ENCODE data around the gene MTFR2. TPM values are rescaled to one million over a fixed set of nuclear protein-coding genes. Genes with fewer than 3 reads are reported as not detected.

The MTFR2 gene
- total and polyA plus RNA-seq, 2 donors (not counting 3 experiments of a cell fraction or from before 2014, with no cell fraction given): 7.7 to 8.7 TPM

DNA sequence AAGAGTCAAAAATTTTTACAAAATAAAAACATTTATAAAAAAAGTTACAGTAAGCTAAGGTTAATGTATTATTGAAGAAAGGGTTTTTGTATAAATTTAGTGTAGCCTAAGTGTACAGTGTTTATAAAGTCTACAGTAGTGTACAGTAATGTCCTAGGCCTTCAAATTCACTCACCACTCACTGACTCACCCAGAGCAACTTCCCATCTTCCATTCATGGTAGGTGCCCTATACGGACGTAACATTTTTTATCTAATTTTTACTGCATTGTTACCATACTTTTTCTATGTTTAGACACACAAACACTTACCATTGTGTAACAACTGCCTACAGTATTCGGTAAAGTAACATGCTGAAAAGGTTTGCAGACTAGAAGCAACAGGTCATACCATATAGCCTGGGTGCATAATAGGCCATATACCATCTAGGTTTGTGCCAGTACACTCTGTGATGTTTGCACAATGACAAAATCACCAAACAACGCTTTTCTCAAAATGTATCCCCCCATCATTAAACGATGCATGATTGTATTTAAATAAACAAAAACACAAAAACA, 6.0 kb downstream of the MTFR2 start:
- H3K27ac ChIP-seq (ENCODE audit: insufficient read depth, low read depth, low read length): no peak overlapping the region
- ChIA-PET POLR2A (no interaction called here), CTCF (no interaction called here)
- H3K9me3 ChIP-seq (replicated peaks; ENCODE audit: control insufficient read depth, insufficient read depth, low read length): no peaks in the 10 kb centered on the region
- H2AFZ ChIP-seq (ENCODE audit: low read depth, low read length): no peak overlapping the region
- H3K79me2 ChIP-seq (ENCODE audit: control insufficient read depth, insufficient read depth, low read length): peaks cover 3% of the 10 kb centered on the region
- no peak overlapping the region for H3K4me2 ChIP-seq (ENCODE audit: insufficient read depth, low read length)
- no TSS peak for BruUV-seq (replicated peaks)
- TF ChIP-seq, protein P1, sequence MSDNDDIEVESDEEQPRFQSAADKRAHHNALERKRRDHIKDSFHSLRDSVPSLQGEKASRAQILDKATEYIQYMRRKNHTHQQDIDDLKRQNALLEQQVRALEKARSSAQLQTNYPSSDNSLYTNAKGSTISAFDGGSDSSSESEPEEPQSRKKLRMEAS (IDR thresholded peaks at IDR 0.05; ENCODE audit: insufficient read depth, insufficient read length): no peak
- TF ChIP-seq POLR2AphosphoS5 (IDR thresholded peaks at IDR 0.05; ENCODE audit: insufficient read depth, low read depth, low read length) (no peak), FOS (IDR thresholded peaks at IDR 0.05; ENCODE audit: borderline replicate concordance, insufficient read depth, low read length) (no peak), EZH2 (IDR thresholded peaks at IDR 0.05; ENCODE audit: borderline replicate concordance, low read depth, low read length, severe bottlenecking) (no peak), JUN (IDR thresholded peaks at IDR 0.05; ENCODE audit: borderline replicate concordance, insufficient read depth, insufficient read length, low read depth) (no peak), GATA2 (IDR thresholded peaks at IDR 0.05; ENCODE audit: insufficient read depth, insufficient read length, low read depth, low read length) (no peak), POLR2A (IDR thresholded peaks at IDR 0.05; ENCODE audit: low read depth, low read length) (no peak), MYC (IDR thresholded peaks at IDR 0.05; ENCODE audit: low read depth, low read length) (no peak)
- TF ChIP-seq, protein P2, sequence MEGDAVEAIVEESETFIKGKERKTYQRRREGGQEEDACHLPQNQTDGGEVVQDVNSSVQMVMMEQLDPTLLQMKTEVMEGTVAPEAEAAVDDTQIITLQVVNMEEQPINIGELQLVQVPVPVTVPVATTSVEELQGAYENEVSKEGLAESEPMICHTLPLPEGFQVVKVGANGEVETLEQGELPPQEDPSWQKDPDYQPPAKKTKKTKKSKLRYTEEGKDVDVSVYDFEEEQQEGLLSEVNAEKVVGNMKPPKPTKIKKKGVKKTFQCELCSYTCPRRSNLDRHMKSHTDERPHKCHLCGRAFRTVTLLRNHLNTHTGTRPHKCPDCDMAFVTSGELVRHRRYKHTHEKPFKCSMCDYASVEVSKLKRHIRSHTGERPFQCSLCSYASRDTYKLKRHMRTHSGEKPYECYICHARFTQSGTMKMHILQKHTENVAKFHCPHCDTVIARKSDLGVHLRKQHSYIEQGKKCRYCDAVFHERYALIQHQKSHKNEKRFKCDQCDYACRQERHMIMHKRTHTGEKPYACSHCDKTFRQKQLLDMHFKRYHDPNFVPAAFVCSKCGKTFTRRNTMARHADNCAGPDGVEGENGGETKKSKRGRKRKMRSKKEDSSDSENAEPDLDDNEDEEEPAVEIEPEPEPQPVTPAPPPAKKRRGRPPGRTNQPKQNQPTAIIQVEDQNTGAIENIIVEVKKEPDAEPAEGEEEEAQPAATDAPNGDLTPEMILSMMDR (IDR thresholded peaks at IDR 0.05; ENCODE audit: extremely low read depth in 1 of 2, insufficient read depth in 1 of 2, low read depth in 1 of 2, low read length in 2 of 2): no peak
- H3K9ac ChIP-seq (replicated peaks; ENCODE audit: extremely low read depth, insufficient read depth, low read length): no peak overlapping the region
- FAIRE-seq (peak; percentile 15), DNase-seq (ENCODE audit: low read depth, low spot score) (no peak)
- H3K4me3 ChIP-seq (replicated peaks in 1 of 3; ENCODE audit: insufficient read depth in 1 of 3, low read depth in 1 of 3, low read length in 3 of 3): no peak overlapping the region
- no peaks in the 10 kb centered on the region for H3K9me1 ChIP-seq (replicated peaks; ENCODE audit: control insufficient read depth, extremely low read depth, insufficient read depth, low read length)
- intact Hi-C loops (cut with micrococcal nuclease) (no loop called here), dilution Hi-C loops (cut with MboI; ENCODE audit: extremely low pct_ligation_motif_present, low sequenced_read_pairs) (no loop called here)
- no peaks in the 10 kb centered on the region for H4K20me1 ChIP-seq (replicated peaks; ENCODE audit: control insufficient read depth, extremely low read depth, insufficient read depth, low read length)
- peaks cover 1% of the 10 kb centered on the region for H3K4me1 ChIP-seq (ENCODE audit: control insufficient read depth, extremely low read depth, insufficient read depth, low read length)
- no peaks in the 10 kb centered on the region for H3K27me3 ChIP-seq (ENCODE audit: control insufficient read depth in 2 of 2, insufficient read depth in 2 of 2, low read length in 2 of 2)
- H3K36me3 ChIP-seq (ENCODE audit: control insufficient read depth in 2 of 2, extremely low read depth in 1 of 2, insufficient read depth in 2 of 2, low read length in 2 of 2): peaks cover 0 to 9% of the 10 kb centered on the region in 2 experiments
